ENCODE measurements around the gene RAP1GDS1. TPM values are rescaled to one million over a fixed set of nuclear protein-coding genes. Genes with fewer than 3 reads are reported as not detected.
"Not testable (repeated sequence)": the region's sequence is repeated elsewhere in the genome, so short reads cannot be mapped to it uniquely, and the experiment has no call there.

RAP1GDS1 gene
- total and polyA plus RNA-seq, 8 donors, result 6.6 to 24.9 (median 20.7) TPM

GRCh38 chr4:98285676-98286075, 24.5 kb downstream of the RAP1GDS1 start:
- peaks cover 0 to 3% (median 0%) of the 10 kb centered on the region in 3 donors for H3K4me1 ChIP-seq
- H3K36me3 ChIP-seq, result no peaks in the 10 kb centered on the region
- no peak overlapping the region for H3K27ac ChIP-seq
- intact Hi-C loops (cut with DNase I), result no loop called here
- H3K9me3 ChIP-seq, result no peaks in the 10 kb centered on the region
- H3K4me3 ChIP-seq, result no peak overlapping the region
- ATAC-seq, result no peak
- 97 to 100% methylated on average over 3 of the region's 3 CpGs for WGBS, 2 donors
- DNase-seq, result no peak
- H3K27me3 ChIP-seq, result no peaks in the 10 kb centered on the region
- peak; percentile 98 for FAIRE-seq
- no peak for TF ChIP-seq CTCF (IDR thresholded peaks at IDR 0.05)

- H3K4me1 ChIP-seq, result peaks cover 0 to 3% (median 0%) of the 10 kb centered on the region in 3 donors
- TF ChIP-seq CTCF (IDR thresholded peaks at IDR 0.05), result no peak
- no peak overlapping the region for H3K27ac ChIP-seq
- no peak overlapping the region for H3K4me3 ChIP-seq
- DNase-seq, result no peak
- no peaks in the 10 kb centered on the region for H3K9me3 ChIP-seq
- H3K36me3 ChIP-seq, result no peaks in the 10 kb centered on the region
- ATAC-seq, result no peak
- intact Hi-C loops (cut with DNase I), result no loop called here
- FAIRE-seq, result no peak
- H3K27me3 ChIP-seq, result no peaks in the 10 kb centered on the region
Measured at GRCh38 chr4:98287328-98287727, 26.1 kb downstream of the RAP1GDS1 start.

DNA sequence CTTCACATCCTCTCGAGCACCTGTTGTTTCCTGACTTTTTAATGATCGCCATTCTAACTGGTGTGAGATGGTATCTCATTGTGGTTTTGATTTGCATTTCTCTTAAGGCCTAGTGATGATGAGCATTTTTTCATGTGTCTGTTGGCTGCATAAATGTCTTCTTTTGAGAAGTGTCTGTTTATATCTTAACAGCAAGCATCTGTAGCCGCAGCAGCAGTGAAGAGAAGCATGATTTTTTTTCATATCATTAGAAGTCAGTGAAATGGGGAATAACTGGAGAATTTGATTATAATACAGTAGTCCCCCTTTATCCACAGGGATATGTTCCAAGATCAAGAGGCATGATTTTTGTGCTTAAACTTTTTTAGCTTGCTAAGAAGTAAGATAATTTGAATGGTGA, 27.5 kb downstream of the RAP1GDS1 start:
- H3K27ac ChIP-seq; H3K4me1 ChIP-seq; H3K4me3 ChIP-seq; ATAC-seq; intact Hi-C loops (cut with DNase I); DNase-seq; FAIRE-seq; H3K9me3 ChIP-seq; H3K36me3 ChIP-seq; H3K27me3 ChIP-seq: not testable (repeated sequence)
- WGBS, 2 donors, result 95 to 97% methylated on average over 3 of the region's 3 CpGs

- no peak for DNase-seq
- Histone ChIP-seq H3K27ac (no peak overlapping the region), H3K4me1 (peaks cover 0 to 10% (median 0%) of the 10 kb centered on the region in 3 donors), H3K27me3 (no peaks in the 10 kb centered on the region), H3K36me3 (peaks cover 0 to 3% (median 0%) of the 10 kb centered on the region in 3 donors), H3K9me3 (no peaks in the 10 kb centered on the region), H3K4me3 (no peak overlapping the region)
- intact Hi-C loops (cut with DNase I), result no loop called here
- no peak for ATAC-seq
- no peak for FAIRE-seq
- WGBS, 2 donors, result 55 to 64% methylated on average over 1 of the region's 1 CpG
- TF ChIP-seq CTCF (IDR thresholded peaks at IDR 0.05), result no peak
Measured at GRCh38 chr4:98289375-98289774, 28.2 kb downstream of the RAP1GDS1 start.

GRCh38 chr4:98290511-98290910, 29.3 kb downstream of the RAP1GDS1 start:
- Histone ChIP-seq H3K36me3 (peaks cover 0 to 3% (median 0%) of the 10 kb centered on the region in 3 donors), H3K27ac (no peak overlapping the region), H3K4me1 (peaks cover 0 to 10% (median 0%) of the 10 kb centered on the region in 3 donors), H3K4me3 (no peak overlapping the region), H3K27me3 (no peaks in the 10 kb centered on the region), H3K9me3 (no peaks in the 10 kb centered on the region)
- 46 to 57% methylated on average over 2 of the region's 2 CpGs for WGBS, 2 donors
- FAIRE-seq (no peak), DNase-seq (no peak), ATAC-seq (no peak)
- intact Hi-C loops (cut with DNase I), result no loop called here
- TF ChIP-seq CTCF (IDR thresholded peaks at IDR 0.05), result no peak

Measured in pancreas (tissue), 10 donors.